GM19467 (cell line): ENCODE measurements around the gene FEM1B.
A peak's percentile ranks its signal among the peaks of the same experiment; 100 is the strongest.
"Not testable (repeated sequence)": the region's sequence is repeated elsewhere in the genome, so short reads cannot be mapped to it uniquely, and the experiment has no call there.

Experiments
- ATAC-seq: cut with Tn5 transposase; IDR thresholded peaks from one replicate; pipeline ENCODE4 v1.9.1; 2021; ENCODE audit warnings: mild to moderate bottlenecking, moderate library complexity; ENCODE audit not compliant: unreplicated experiment

FEM1B gene

GRCh38 chr15:68277603-68278344 is at the start of gene FEM1B:
FEM1B (plus strand) TSS chr15:68277745; CDS start chr15:68278418, 673 bp downstream.
- peak; percentile 70 for ATAC-seq

- no peak for ATAC-seq
Observed at GRCh38 chr15:68228143-68228970, 49.2 kb upstream of the FEM1B start.

GRCh38 chr15:68228971-68229385 is 48.6 kb upstream of the FEM1B start:
- no peak for ATAC-seq

- ATAC-seq = peak; percentile 63
Observed at GRCh38 chr15:68229386-68230156, 48.0 kb upstream of the FEM1B start, which contains the start of gene CLN6. CLN6 (minus strand) TSS chr15:68229728; CDS start chr15:68229584, 144 bp downstream.

GRCh38 chr15:68230157-68231100 is 47.1 kb upstream of the FEM1B start:
- ATAC-seq = no peak

GRCh38 chr15:68231102-68231818 is 46.3 kb upstream of the FEM1B start:
- no peak for ATAC-seq

- ATAC-seq = no peak
Observed at GRCh38 chr15:68232449-68232848, 45.1 kb upstream of the FEM1B start.

- no peak for ATAC-seq
Observed at GRCh38 chr15:68232937-68233336, 44.6 kb upstream of the FEM1B start.

GRCh38 chr15:68234060-68234459 is 43.5 kb upstream of the FEM1B start:
- ATAC-seq = no peak

- not testable (repeated sequence) for ATAC-seq
Observed at GRCh38 chr15:68234520-68234919, 43.0 kb upstream of the FEM1B start.

GRCh38 chr15:68235022-68235421 is 42.5 kb upstream of the FEM1B start:
- no peak for ATAC-seq

- no peak for ATAC-seq
Observed at GRCh38 chr15:68239025-68239424, 38.5 kb upstream of the FEM1B start.

GRCh38 chr15:68241088-68241935 is 36.2 kb upstream of the FEM1B start:
- no peak for ATAC-seq

- ATAC-seq = no peak
Observed at GRCh38 chr15:68244235-68244634, 33.3 kb upstream of the FEM1B start.

GRCh38 chr15:68249058-68249713 is 28.4 kb upstream of the FEM1B start:
- ATAC-seq = no peak

- no peak for ATAC-seq
Observed at GRCh38 chr15:68252925-68253534, 24.5 kb upstream of the FEM1B start.

- no peak for ATAC-seq
Observed at GRCh38 chr15:68256675-68257450, 20.7 kb upstream of the FEM1B start.
